Activated CD4-positive, alpha-beta T cell treated with anti-CD3 and anti-CD28 coated beads, Interleukin-2, amount 10 ng/mL, durations not matched to agents 7 days and 5 days (primary cell): ENCODE results near the gene UROC1. TPM values are rescaled to one million over a fixed set of nuclear protein-coding genes. Genes with fewer than 3 reads are reported as not detected.

Experiments
- CTCF ChIA-PET: fragments of 350-600 bp; sonication (Branson Sonifier 250); formaldehyde crosslinking; loops from one replicate; lab custom pipeline; 2021; ENCODE audit warnings: antibody characterized with exemption; lab: Charles Lee
- POLR2A ChIA-PET: fragments of 350-600 bp; sonication (Branson Sonifier 250); formaldehyde crosslinking; loops from one replicate; lab custom pipeline; 2021; ENCODE audit warnings: antibody characterized with exemption; lab: Charles Lee
- DNase-seq: peaks from one replicate; pipeline ENCODE4 v3.0.0-alpha.2; 2020
- H3K27ac Mint-ChIP-seq: one replicate; pipeline ENCODE4 v1.8.0; 2021; ENCODE audit warnings: mild to moderate bottlenecking, moderate library complexity, mixed read lengths
- H3K27me3 Mint-ChIP-seq: one replicate; pipeline ENCODE4 v1.8.0; 2021; ENCODE audit warnings: mixed read lengths
- H3K36me3 Mint-ChIP-seq: one replicate; pipeline ENCODE4 v1.8.0; 2021; ENCODE audit warnings: low read depth, mixed read lengths
- H3K4me1 Mint-ChIP-seq: one replicate; pipeline ENCODE4 v1.8.0; 2021; ENCODE audit warnings: mixed read lengths
- H3K4me3 Mint-ChIP-seq: one replicate; pipeline ENCODE4 v1.8.0; 2021; ENCODE audit warnings: mild to moderate bottlenecking, moderate library complexity, mixed read lengths
- H3K9me3 Mint-ChIP-seq: one replicate; pipeline ENCODE4 v1.8.0; 2021; ENCODE audit warnings: mixed read lengths
- total RNA-seq, 2 experiments: library from RNA; stranded (reverse); gene quantifications; one replicate each; pipeline ENCODE4 v1.2.3, GENCODE V29; 2021

Gene UROC1
- total RNA-seq, 2 experiments from 2014 or later, result not detected

GRCh38 chr3:126459111-126459762 is 58.3 kb downstream of the UROC1 start:
- POLR2A ChIA-PET, result no interaction called here
- no peaks in the 10 kb centered on the region for H3K27me3 Mint-ChIP-seq
- H3K9me3 Mint-ChIP-seq, result no peaks in the 10 kb centered on the region
- H3K27ac Mint-ChIP-seq, result no peak overlapping the region
- CTCF ChIA-PET, result interaction anchor here (1.1 to 1.4 kb wide), 2 partner anchors 12 kb away, joined by 3 to 7 read pairs; no protein-coding TSS in a partner anchor
- H3K4me3 Mint-ChIP-seq, result no peak overlapping the region
- H3K4me1 Mint-ChIP-seq, result no peaks in the 10 kb centered on the region
- peaks cover 34% of the 10 kb centered on the region for H3K36me3 Mint-ChIP-seq
- no peak for DNase-seq

DNA sequence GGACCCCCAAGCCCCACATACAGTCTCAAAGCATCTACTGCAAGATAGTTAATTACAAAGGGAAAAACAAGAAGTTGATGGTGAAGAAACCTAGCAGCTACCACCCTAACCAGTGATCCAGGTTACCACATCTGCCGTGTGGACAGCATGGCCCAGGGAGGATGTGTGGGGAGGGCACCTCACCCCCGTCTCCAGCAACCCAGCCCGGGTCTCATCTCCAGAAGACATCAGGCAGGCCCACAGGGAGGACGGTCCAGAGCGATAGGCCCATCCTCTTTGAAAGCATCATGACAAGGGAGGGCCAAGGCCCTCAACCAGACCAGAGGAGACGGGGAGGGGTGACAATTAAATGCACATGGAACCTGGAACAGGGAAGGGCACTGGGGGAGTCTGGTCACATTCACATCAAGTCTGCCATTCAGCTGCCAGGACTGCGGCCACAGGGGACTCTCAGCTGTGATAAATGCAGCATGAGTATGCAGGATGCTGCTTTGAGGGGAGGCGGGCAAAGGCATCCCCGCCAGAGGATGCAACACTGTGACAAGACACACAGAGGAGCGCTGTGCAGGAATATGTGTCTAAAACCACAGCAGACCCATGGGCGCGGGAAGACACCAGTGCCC is 60.7 kb downstream of the UROC1 start:
- H3K27ac Mint-ChIP-seq, result no peak overlapping the region
- ChIA-PET CTCF (no interaction called here), POLR2A (no interaction called here)
- DNase-seq, result no peak
- peaks cover 39% of the 10 kb centered on the region for H3K36me3 Mint-ChIP-seq
- H3K4me1 Mint-ChIP-seq, result no peaks in the 10 kb centered on the region
- no peak overlapping the region for H3K4me3 Mint-ChIP-seq
- no peaks in the 10 kb centered on the region for H3K9me3 Mint-ChIP-seq
- no peaks in the 10 kb centered on the region for H3K27me3 Mint-ChIP-seq

GRCh38 chr3:126456211-126456610 is 61.4 kb downstream of the UROC1 start:
- no peak overlapping the region for H3K4me3 Mint-ChIP-seq
- no peak for DNase-seq
- no peaks in the 10 kb centered on the region for H3K4me1 Mint-ChIP-seq
- ChIA-PET POLR2A (no interaction called here), CTCF (no interaction called here)
- H3K27ac Mint-ChIP-seq, result no peak overlapping the region
- peaks cover 40% of the 10 kb centered on the region for H3K36me3 Mint-ChIP-seq
- H3K27me3 Mint-ChIP-seq, result no peaks in the 10 kb centered on the region
- H3K9me3 Mint-ChIP-seq, result no peaks in the 10 kb centered on the region

DNA sequence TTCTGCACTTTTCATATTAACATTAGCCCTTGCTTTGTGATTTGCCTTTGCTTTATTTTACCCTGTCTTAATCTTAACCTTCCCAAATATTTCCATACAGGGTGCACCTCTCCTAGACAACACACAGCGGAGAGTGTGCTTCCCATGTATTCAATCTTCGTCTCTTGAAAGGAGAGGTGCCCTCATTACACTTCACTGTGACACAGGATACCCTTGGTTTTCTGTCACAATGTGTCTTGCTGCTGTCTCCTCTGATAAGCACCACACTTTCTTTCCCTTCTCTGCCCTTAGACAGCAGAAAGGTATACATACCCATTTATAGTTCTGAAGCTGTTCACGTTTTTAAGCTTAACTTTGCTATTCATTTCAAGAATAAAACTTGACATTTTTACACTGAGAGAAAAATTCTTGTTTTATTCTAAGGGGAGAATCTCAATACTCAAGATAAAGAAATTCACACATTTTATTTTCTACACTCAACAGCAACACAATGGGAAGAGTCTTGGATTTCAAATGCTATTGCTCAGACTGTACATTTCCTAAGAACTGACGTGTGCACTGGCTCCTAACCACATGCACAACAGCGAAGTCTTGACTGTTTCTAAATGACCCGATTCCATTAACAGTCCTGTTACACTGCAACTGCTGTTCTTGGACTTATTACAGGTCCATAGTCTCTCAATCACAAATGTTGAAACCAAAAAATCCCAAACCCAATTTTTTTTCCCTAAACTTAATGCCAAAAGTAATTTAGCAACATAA is 63.0 kb downstream of the UROC1 start:
- no peak for DNase-seq
- H3K4me1 Mint-ChIP-seq, result no peaks in the 10 kb centered on the region
- no peak overlapping the region for H3K27ac Mint-ChIP-seq
- no peak overlapping the region for H3K4me3 Mint-ChIP-seq
- H3K36me3 Mint-ChIP-seq, result peaks cover 33% of the 10 kb centered on the region
- ChIA-PET CTCF (no interaction called here), POLR2A (no interaction called here)
- no peaks in the 10 kb centered on the region for H3K27me3 Mint-ChIP-seq
- H3K9me3 Mint-ChIP-seq, result no peaks in the 10 kb centered on the region

- no peak overlapping the region for H3K4me3 Mint-ChIP-seq
- CTCF ChIA-PET, result no interaction called here
- H3K4me1 Mint-ChIP-seq, result no peaks in the 10 kb centered on the region
- peaks cover 30% of the 10 kb centered on the region for H3K36me3 Mint-ChIP-seq
- no peak overlapping the region for H3K27ac Mint-ChIP-seq
- no peaks in the 10 kb centered on the region for H3K9me3 Mint-ChIP-seq
- DNase-seq, result no peak
- no peaks in the 10 kb centered on the region for H3K27me3 Mint-ChIP-seq
- POLR2A ChIA-PET, result no interaction called here
These were observed 63.5 kb downstream of the UROC1 start for GRCh38 chr3:126454025-126454424.

- DNase-seq, result no peak
- no peaks in the 10 kb centered on the region for H3K27me3 Mint-ChIP-seq
- H3K27ac Mint-ChIP-seq, result no peak overlapping the region
- no peak overlapping the region for H3K4me3 Mint-ChIP-seq
- no peaks in the 10 kb centered on the region for H3K4me1 Mint-ChIP-seq
- CTCF ChIA-PET, result interaction anchor here (0.6 kb wide), 1 partner anchor 359 kb away, joined by 5 read pairs; no protein-coding TSS in a partner anchor
- no peaks in the 10 kb centered on the region for H3K9me3 Mint-ChIP-seq
- POLR2A ChIA-PET, result no interaction called here
- H3K36me3 Mint-ChIP-seq, result peaks cover 26% of the 10 kb centered on the region
These were observed 65.4 kb downstream of the UROC1 start for GRCh38 chr3:126452213-126452612.

GRCh38 chr3:126451511-126451910 is 66.1 kb downstream of the UROC1 start:
- Mint-ChIP-seq H3K27ac (no peak overlapping the region), H3K4me3 (no peak overlapping the region), H3K36me3 (peaks cover 24% of the 10 kb centered on the region), H3K27me3 (no peaks in the 10 kb centered on the region), H3K9me3 (no peaks in the 10 kb centered on the region), H3K4me1 (no peaks in the 10 kb centered on the region)
- DNase-seq, result no peak
- POLR2A ChIA-PET, result no interaction called here
- CTCF ChIA-PET, result no interaction called here

- H3K4me1 Mint-ChIP-seq, result no peaks in the 10 kb centered on the region
- ChIA-PET POLR2A (no interaction called here), CTCF (no interaction called here)
- no peaks in the 10 kb centered on the region for H3K27me3 Mint-ChIP-seq
- DNase-seq, result no peak
- no peak overlapping the region for H3K27ac Mint-ChIP-seq
- peaks cover 22% of the 10 kb centered on the region for H3K36me3 Mint-ChIP-seq
- no peaks in the 10 kb centered on the region for H3K9me3 Mint-ChIP-seq
- H3K4me3 Mint-ChIP-seq, result no peak overlapping the region
These were observed 66.8 kb downstream of the UROC1 start for GRCh38 chr3:126450744-126451143.

GRCh38 chr3:126450219-126450618 is 67.4 kb downstream of the UROC1 start:
- no peaks in the 10 kb centered on the region for H3K4me1 Mint-ChIP-seq
- no peak overlapping the region for H3K4me3 Mint-ChIP-seq
- H3K27ac Mint-ChIP-seq, result no peak overlapping the region
- ChIA-PET POLR2A (no interaction called here), CTCF (no interaction called here)
- DNase-seq, result no peak
- H3K36me3 Mint-ChIP-seq, result peaks cover 20% of the 10 kb centered on the region
- H3K27me3 Mint-ChIP-seq, result no peaks in the 10 kb centered on the region
- no peaks in the 10 kb centered on the region for H3K9me3 Mint-ChIP-seq

DNA sequence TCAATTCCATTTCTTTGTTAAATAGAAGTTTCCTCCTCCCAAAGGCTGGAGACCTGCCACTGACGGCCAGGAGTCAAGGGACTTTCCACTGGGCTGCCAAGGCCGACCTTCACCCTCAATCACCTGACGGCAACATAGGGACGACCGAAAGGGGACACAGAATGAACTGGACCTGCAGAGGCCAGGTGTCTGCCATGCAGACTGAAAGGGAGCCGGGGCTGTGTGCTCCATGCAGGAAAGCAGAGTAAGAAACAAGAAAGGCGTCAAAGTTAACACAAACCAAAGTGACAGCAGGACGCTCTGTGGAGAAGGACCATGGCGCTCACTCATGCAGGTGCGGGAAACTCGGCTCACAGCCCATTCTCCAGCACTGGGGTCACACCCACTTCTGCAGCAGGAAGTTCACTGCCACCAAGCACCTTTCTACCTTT is 67.9 kb downstream of the UROC1 start:
- Mint-ChIP-seq H3K4me1 (no peaks in the 10 kb centered on the region), H3K36me3 (peaks cover 17% of the 10 kb centered on the region), H3K4me3 (no peak overlapping the region), H3K9me3 (no peaks in the 10 kb centered on the region), H3K27me3 (no peaks in the 10 kb centered on the region), H3K27ac (no peak overlapping the region)
- ChIA-PET CTCF (no interaction called here), POLR2A (no interaction called here)
- no peak for DNase-seq

DNA sequence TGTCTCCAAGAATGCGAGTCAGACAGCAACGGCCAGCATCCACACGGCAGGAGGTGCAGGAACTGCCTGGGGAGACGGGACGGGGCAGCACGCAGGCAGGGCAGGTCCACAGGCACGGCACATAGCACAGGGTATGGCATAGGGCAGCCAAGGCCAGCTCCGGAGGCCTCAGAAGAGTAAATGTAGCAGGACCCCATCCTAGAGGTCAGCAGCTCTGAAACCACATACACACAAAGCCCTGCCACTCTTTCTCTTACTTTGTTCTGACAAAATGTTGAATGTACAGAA is 68.7 kb downstream of the UROC1 start:
- Mint-ChIP-seq H3K36me3 (peaks cover 13% of the 10 kb centered on the region), H3K27me3 (no peaks in the 10 kb centered on the region), H3K27ac (no peak overlapping the region), H3K4me3 (no peak overlapping the region), H3K4me1 (no peaks in the 10 kb centered on the region), H3K9me3 (no peaks in the 10 kb centered on the region)
- CTCF ChIA-PET, result no interaction called here
- POLR2A ChIA-PET, result no interaction called here
- DNase-seq, result no peak

DNA sequence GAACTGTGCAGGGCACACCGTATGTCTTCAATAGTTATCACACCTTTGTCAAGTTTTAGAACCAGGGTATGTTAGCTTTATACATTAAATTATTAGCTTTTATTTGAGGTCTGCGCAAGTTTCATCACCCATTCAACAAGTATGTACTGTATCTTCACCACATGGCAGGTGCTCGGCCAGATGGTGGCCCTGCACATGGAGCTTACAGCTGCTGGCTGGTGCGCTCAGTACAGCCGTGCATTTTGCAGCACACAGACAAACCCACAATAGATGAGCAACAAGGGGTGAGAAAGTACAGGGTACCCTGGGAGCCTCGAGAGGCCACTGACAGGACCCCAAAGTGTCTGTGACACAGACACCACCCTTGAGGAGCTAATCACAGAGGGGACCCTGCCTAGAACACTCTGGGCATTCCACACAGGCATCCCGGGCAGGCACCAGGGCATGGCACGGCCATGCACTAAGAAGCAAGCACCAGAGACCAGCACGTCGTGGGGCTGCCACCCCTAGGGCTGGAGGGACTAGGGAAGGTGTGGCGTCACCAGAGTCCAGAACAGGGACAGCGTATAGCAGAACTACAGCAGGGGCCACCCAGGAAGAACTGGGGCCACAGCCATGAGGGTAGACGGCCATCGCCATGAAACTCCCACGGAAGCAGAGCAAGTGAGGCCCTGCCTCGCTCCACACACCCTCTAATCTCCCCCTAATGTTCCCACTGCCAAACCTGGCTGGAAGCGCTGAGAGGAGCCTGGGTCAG is 69.3 kb downstream of the UROC1 start:
- no peaks in the 10 kb centered on the region for H3K27me3 Mint-ChIP-seq
- no peak overlapping the region for H3K4me3 Mint-ChIP-seq
- H3K27ac Mint-ChIP-seq, result no peak overlapping the region
- H3K4me1 Mint-ChIP-seq, result no peaks in the 10 kb centered on the region
- peaks cover 13% of the 10 kb centered on the region for H3K36me3 Mint-ChIP-seq
- ChIA-PET CTCF (no interaction called here), POLR2A (no interaction called here)
- DNase-seq, result no peak
- no peaks in the 10 kb centered on the region for H3K9me3 Mint-ChIP-seq
